TTC549 (cell line): Measurements from ENCODE around the gene CCL16.
"Not testable (repeated sequence)": the region's sequence is repeated elsewhere in the genome, so short reads cannot be mapped to it uniquely, and the experiment has no call there.

Experiments used
- FAIRE-seq: peaks from 2 replicates; lab custom pipeline; 2012; peaks lifted over from hg19 to GRCh38; lab: Jason Lieb, UNC

Gene CCL16, protein sequence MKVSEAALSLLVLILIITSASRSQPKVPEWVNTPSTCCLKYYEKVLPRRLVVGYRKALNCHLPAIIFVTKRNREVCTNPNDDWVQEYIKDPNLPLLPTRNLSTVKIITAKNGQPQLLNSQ

GRCh38 chr17:35981246-35981645 lies at the start of gene CCL16:
Gene CCL16, minus strand, starts transcription at chr17:35981497. Its CDS starts 77 bp downstream, at chr17:35981420.
- FAIRE-seq = no peak

GRCh38 chr17:36030956-36031355 lies 49.7 kb upstream of the CCL16 start:
- FAIRE-seq = no peak

- FAIRE-seq = no peak
Observed at GRCh38 chr17:36027761-36028160, 46.5 kb upstream of the CCL16 start.

DNA sequence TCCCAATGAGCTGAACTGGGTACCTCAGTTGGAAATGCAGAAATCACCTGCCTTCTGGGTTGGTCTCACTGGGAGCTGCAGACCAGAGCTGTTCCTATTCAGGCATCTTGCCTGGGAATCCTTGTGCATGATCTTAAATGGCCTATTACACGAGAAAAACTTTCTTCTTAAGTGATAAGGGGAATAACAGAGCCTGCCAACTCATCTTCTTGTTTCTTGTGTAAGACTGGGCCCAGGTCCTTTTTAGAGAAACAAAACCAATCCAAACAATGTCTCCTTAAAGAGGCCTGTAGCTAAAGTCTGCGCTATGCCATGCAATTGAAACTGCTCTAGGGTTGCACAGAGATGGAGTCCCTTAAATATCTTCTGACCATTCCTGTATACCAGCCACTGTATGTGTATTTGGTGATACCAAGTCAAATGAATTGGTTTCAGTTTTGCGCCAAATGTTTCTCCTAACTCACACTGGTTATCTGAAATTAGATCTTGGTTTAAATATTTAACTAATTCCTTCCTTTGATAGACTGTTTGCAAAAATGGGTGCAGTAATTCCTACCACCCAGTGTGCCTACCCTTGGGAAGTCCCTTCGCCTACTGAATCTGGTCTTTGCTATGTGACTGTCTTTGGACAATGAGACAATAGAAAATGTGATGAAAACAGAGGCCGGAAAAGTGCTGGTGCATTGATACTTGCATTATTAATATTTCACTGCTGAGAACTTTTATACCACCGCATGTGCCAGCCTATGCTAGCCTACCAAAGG lies 43.0 kb upstream of the CCL16 start:
- no peak for FAIRE-seq

DNA sequence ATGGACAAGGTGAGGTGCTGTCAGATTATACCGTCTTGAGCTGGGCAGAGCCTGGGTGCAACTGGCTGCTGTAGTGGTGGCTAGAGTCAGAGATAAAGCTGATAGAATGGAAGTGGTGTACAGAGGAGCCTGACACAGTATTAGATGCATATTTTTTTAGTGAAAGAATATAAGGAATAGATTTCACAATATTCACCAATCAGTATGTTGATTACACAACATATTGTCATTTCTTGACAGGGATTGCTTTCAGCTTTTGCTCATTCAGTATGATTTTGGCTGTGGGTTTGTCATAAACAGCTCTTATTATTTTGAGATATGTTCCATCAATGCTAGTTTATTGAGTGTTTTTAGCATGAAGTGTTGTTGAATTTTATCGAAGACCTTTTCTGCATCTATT lies 38.1 kb upstream of the CCL16 start:
- no peak for FAIRE-seq

DNA sequence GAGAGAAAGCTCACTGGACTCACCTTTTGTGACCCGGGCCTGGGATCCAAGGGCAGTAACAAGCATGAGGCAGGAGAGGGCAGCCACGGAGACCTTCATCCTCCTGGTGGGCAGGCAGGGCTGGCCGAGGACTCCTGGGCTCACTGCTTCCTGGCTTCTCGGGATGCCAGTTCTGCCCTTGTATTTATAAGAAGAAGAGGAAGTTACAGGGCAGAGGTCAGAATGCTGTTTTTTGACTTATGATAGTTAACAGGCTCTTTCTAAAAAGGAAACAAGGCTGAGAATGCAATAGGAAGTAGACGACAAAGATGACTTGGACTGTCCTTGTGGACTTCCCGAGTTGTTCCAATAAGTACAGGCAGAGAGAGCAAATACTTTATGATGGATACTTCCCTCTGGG lies 36.5 kb upstream of the CCL16 start, which contains the start of gene CCL23:
TSS of gene CCL23 (minus strand) at position 174 of the 400 bp plus-strand sequence. CDS start at position 99, 75 bp downstream.
- no peak for FAIRE-seq

DNA sequence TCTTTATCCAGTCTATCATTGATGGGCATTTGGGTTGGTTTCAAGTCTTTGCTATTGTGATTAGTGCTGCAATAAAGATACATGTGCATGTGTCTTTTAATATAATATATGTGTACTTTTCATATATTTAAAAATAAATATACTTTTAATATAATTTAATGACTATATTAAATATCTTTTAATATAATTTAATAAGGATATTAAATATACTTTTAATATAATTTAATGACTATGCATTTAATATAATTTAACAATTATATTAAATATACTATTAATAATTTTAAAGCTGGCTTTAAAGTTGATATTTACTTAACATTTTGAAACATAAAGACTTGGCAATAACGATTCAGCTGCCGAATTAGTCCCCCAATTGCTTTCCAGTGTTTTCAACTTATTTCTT lies 35.3 kb upstream of the CCL16 start:
- no peak for FAIRE-seq

GRCh38 chr17:36015895-36016294 lies 34.6 kb upstream of the CCL16 start:
- not testable (repeated sequence) for FAIRE-seq

DNA sequence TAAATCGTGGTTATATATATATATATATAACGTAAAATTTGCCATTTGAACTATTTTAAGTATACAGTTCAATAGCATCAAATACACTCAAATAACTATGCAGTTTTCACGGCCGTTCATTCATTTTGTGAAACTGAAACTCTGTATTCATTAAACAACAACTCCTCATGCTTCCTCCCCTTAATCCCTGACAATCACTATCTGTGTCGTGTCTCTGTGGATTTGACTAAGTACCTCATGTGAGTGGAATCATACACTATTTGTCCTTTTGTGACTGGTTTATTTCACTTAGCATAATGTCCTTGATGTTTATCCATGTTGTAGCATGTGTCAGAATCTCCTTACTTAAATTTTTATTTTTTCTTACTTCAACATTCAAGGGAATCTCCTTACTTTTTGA lies 33.6 kb upstream of the CCL16 start:
- no peak for FAIRE-seq

GRCh38 chr17:36011201-36011600 lies 29.9 kb upstream of the CCL16 start:
- no peak for FAIRE-seq

DNA sequence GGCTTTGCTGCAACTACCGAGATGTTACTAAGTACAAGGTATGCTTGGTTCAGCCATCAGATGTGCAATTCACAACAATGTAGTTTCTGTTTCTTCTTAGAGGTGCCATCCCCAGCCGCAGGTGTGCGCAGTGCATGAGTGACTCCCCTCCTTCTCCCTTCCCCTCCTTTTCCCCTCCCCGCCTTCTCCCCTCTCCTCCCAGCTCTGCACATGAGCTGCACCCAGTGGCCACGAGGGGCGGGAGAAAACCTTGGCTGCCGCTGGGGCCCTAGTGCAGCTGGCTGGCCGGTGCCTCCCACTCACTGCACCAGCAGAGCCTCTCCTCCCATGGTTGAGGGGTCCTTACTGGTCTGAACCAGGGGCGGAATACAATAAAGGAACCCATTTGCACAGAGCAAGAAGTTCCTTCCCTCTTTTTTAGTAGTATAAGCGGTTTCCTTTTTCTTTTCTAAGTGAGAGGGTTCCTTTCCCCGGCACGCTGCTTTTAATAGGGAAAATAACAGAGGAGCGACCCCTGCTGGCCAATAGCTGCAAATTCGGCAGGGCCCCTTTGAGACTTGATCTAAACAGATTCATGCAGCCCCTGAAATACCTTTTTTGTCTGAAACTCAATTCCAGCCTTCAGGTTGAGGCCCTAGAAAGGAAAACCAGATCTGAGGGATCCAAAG lies 27.8 kb upstream of the CCL16 start:
- FAIRE-seq = no peak

- FAIRE-seq = no peak
Observed at GRCh38 chr17:36004594-36005108, 23.4 kb upstream of the CCL16 start.

- no peak for FAIRE-seq
Observed at GRCh38 chr17:36002631-36003030, 21.3 kb upstream of the CCL16 start.

- FAIRE-seq = no peak
Observed at GRCh38 chr17:36001862-36002603, 20.7 kb upstream of the CCL16 start.

DNA sequence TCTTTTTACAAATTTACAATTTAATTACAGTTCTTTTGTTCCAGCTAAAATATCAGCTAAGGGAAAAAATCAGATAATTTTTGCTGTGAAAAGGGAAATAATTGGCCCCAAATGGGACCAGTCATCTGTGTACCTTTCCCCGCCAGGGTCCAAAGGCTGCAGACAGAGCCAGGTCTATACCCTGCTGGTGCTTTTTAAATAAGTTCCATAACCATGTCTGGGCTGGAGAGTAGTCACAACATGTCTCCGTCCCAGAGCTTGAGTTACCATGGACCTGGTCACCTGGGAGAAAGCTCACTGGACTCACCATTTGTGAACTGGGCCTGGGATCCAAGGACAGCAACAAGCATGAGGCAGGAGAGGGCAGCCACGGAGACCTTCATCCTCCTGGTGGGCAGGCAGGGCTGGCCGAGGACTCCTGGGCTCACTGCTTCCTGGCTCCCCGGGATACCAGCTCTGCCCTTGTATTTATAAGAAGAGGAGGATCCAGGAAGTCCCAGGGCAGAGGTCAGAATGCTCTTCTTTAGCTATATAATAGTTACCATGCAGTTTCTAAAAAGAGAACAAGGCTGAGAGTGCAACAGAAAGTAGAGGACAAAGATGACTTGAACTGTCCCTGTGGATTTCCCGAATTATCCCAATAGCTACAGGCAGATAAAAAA lies 19.9 kb upstream of the CCL16 start, which contains the start of gene CCL15:
TSS of gene CCL15 (minus strand) at position 444 of the 662 bp plus-strand sequence. CDS start at position 383, 61 bp downstream.
- FAIRE-seq = no peak

DNA sequence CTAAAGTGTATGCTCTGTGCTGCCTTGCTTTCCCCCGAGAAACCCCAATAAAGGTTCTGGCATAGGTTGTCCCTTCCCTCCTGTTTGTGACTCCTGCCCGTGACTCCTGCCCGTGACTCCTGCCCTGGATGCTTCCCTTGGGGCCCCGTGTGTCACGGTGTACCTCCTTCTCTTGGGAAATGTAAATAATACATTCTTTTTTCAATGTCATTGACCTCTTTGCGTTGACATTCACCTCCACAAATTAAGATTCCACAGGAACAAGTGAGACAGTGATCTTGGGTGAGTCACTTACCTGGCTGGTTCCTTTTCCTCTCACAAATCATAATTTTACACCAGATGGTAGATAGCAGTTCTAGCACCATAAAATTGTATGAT lies 19.4 kb upstream of the CCL16 start:
- FAIRE-seq = no peak

DNA sequence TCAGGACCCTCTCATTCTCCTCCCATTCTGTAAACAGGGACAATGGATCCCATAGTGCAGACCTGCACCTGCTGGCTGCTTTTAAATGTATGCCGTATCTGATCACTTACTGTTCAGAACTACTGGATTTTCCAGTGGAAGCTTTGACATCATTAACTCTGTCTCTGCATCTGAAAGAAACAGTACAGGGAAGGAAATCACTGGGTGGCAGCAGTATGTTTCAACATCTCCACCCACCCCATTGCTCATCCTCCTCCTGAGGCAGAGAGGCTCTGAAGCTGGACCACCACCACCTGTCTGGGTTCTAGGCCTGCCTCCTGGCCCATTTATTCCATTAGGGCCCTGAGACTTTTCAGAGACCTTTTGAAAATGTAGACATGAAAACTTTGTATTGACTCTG lies 17.5 kb upstream of the CCL16 start:
- FAIRE-seq = no peak

- no peak for FAIRE-seq
Observed at GRCh38 chr17:35998018-35998545, 16.8 kb upstream of the CCL16 start.

- not testable (repeated sequence) for FAIRE-seq
Observed at GRCh38 chr17:35995346-35995745, 14.0 kb upstream of the CCL16 start.

DNA sequence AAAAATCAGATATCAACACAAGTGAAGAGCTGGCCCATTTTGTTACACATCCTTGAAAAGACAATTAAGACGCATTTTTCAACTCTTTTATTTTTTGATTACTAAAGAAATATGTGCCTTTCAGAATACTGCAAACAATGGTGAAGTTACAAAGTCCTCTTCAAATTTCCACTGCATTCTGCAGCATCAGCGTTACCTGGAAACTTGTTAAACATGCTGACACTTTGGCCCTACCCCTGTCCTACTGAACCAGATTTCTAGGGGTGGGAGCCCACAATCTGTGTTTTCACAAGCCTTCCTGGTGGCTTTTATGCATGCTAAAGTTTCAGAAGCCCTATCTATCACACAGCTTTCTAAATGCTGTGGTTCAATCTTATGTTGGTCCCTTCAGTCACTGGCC lies 9.8 kb upstream of the CCL16 start:
- FAIRE-seq = no peak

- FAIRE-seq = no peak
Observed at GRCh38 chr17:35988164-35988563, 6.9 kb upstream of the CCL16 start.

DNA sequence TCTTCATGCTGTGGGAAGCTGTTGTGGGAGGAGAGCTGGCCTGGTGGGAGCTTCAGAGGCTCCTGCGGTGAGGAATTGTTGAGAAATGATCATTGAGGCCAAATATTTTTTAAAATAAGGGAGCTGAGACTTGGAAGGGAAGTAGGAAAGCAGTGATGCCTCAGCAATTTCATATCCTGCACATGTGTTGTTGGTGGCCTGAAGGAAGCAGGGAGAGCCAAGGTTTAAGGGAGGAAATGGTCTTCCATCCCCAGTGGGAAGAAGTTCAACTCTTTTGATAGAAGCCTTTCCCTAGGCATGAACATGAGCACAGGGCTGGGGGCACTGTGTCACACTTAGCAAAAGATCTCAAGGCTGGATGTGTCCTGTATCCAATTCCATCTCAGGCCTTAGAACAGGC lies 5.3 kb upstream of the CCL16 start, which contains the start of gene CCL14:
TSS of gene CCL14 (minus strand) at position 87 of the 400 bp plus-strand sequence. CDS start at position 7, 80 bp downstream.
- FAIRE-seq = no peak
